ENCODE data around the gene FAM43A. TPM values are rescaled to one million over a fixed set of nuclear protein-coding genes. Genes with fewer than 3 reads are reported as not detected.

The FAM43A gene
- total and polyA plus RNA-seq, 2 of the 4 experiments (the other 2 are of a cell fraction) = 3.0 to 11.5 TPM

- no peak for TF ChIP-seq MAFK (IDR thresholded peaks at IDR 0.05; ENCODE audit: low read depth, low read length)
- TF ChIP-seq CEBPB (IDR thresholded peaks at IDR 0.05; ENCODE audit: low read depth, low read length) = peak; percentile 25; the same call in 1 of the 2 replicates
- TF ChIP-seq SMC3 (IDR thresholded peaks at IDR 0.05; ENCODE audit: low read depth, low read length) = peak; percentile 36; the same call in 1 of the 2 replicates
- TF ChIP-seq, protein P1, sequence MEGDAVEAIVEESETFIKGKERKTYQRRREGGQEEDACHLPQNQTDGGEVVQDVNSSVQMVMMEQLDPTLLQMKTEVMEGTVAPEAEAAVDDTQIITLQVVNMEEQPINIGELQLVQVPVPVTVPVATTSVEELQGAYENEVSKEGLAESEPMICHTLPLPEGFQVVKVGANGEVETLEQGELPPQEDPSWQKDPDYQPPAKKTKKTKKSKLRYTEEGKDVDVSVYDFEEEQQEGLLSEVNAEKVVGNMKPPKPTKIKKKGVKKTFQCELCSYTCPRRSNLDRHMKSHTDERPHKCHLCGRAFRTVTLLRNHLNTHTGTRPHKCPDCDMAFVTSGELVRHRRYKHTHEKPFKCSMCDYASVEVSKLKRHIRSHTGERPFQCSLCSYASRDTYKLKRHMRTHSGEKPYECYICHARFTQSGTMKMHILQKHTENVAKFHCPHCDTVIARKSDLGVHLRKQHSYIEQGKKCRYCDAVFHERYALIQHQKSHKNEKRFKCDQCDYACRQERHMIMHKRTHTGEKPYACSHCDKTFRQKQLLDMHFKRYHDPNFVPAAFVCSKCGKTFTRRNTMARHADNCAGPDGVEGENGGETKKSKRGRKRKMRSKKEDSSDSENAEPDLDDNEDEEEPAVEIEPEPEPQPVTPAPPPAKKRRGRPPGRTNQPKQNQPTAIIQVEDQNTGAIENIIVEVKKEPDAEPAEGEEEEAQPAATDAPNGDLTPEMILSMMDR (conservative IDR thresholded peaks at IDR 0.05; ENCODE audit: low read depth, low read length) = peak; percentile 29; the same call in 1 of the 2 replicates
- TF ChIP-seq POLR2A (IDR thresholded peaks at IDR 0.05; ENCODE audit: low read depth, low read length) = peak; percentile 99
These were observed at the start of gene FAM43A (continued) for GRCh38 chr3:194685718-194686413.

All from IMR-90 (cell line).